ENCODE data around the gene DLL3.

DLL3 gene

GRCh38 chr19:39555883-39556282 is 57.1 kb downstream of the DLL3 start:
- no peak for DNase-seq (ENCODE audit: low read depth)

Measured in stimulated activated CD8-positive, alpha-beta memory T cell treated with anti-CD3 and anti-CD28 coated beads, Interleukin-15, amount 100 ng/mL, for 24 hours (primary cell).